PC-9 (cell line): ENCODE results near the gene USP49. TPM values are rescaled to one million over a fixed set of nuclear protein-coding genes. Genes with fewer than 3 reads are reported as not detected.

ENCODE experiments used
- BruUV-seq: library from RNA; stranded (reverse); fragments of 400-500 nt; replicated peaks from 2 replicates; lab custom pipeline; 2021; lab: Mats Ljungman, UMichigan
- CTCF ChIA-PET: fragments of 300-600 bp; sonication (Branson Sonifier 250); formaldehyde crosslinking; loops from one replicate; lab custom pipeline; 2022; ENCODE audit warnings: antibody characterized with exemption; lab: Charles Lee
- POLR2A ChIA-PET: fragments of 300-600 bp; sonication (Branson Sonifier 250); formaldehyde crosslinking; loops from one replicate; lab custom pipeline; 2022; ENCODE audit warnings: antibody characterized with exemption; ENCODE audit not compliant: unreplicated experiment; lab: Charles Lee
- DNase-seq, 2 experiments: peaks; one replicate each; pipeline versions ENCODE4 v3.0.0 to v3.0.0-alpha.2; 2015 to 2022; ENCODE audit warnings: mixed read lengths in 1 of 2
- H2AFZ ChIP-seq: fragments of 200-600 bp; sonication (generic); 2 replicates; pipeline ENCODE4 v1.8.1; 2017; ENCODE audit warnings: antibody characterized with exemption
- H3F3A ChIP-seq: fragments of 200-600 bp; sonication (generic); 2 replicates; pipeline ENCODE4 v1.8.1; 2017; ENCODE audit warnings: antibody characterized with exemption, mild to moderate bottlenecking, low read depth; ENCODE audit not compliant: insufficient read depth
- H3K27ac ChIP-seq: fragments of 200-600 bp; sonication (generic); 2 replicates; pipeline ENCODE4 v1.6.1; 2016; ENCODE audit warnings: mixed run types
- H3K27me3 ChIP-seq: fragments of 200-600 bp; sonication (generic); 2 replicates; pipeline ENCODE4 v1.6.1; 2016; ENCODE audit warnings: low read depth, mixed run types; ENCODE audit not compliant: insufficient read depth
- H3K36me3 ChIP-seq: fragments of 200-600 bp; sonication (generic); 2 replicates; pipeline ENCODE4 v1.6.1; 2016; ENCODE audit warnings: low read depth, mixed run types
- H3K4me1 ChIP-seq: fragments of 200-600 bp; sonication (generic); replicated peaks from 2 replicates; pipeline ENCODE4 v1.6.1; 2016; ENCODE audit warnings: mixed run types; ENCODE audit not compliant: insufficient read depth
- H3K4me2 ChIP-seq: fragments of 200-600 bp; sonication (generic); 2 replicates; pipeline ENCODE4 v1.6.1; 2017; ENCODE audit warnings: mixed run types
- H3K4me3 ChIP-seq: fragments of 200-600 bp; sonication (generic); 2 replicates; pipeline ENCODE4 v1.6.1; 2016; ENCODE audit warnings: mixed run types
- H3K79me2 ChIP-seq: fragments of 200-600 bp; sonication (generic); 2 replicates; pipeline ENCODE4 v1.6.1; 2017; ENCODE audit warnings: low read depth, mixed run types
- H3K9me2 ChIP-seq: fragments of 200-600 bp; sonication (generic); 2 replicates; pipeline ENCODE4 v1.8.1; 2017; ENCODE audit warnings: mild to moderate bottlenecking; ENCODE audit not compliant: insufficient read depth
- H3K9me3 ChIP-seq: fragments of 200-600 bp; sonication (generic); 2 replicates; pipeline ENCODE4 v1.8.1; 2016; ENCODE audit warnings: low read depth; ENCODE audit not compliant: insufficient read depth
- H4K20me1 ChIP-seq: fragments of 200-600 bp; sonication (generic); 2 replicates; pipeline ENCODE4 v1.8.1; 2017; ENCODE audit not compliant: insufficient read depth
- CTCF ChIP-seq: fragments of 200-600 bp; sonication (generic); conservative IDR thresholded peaks from 2 replicates; pipeline ENCODE4 v1.6.1; 2017; ENCODE audit warnings: mixed run types, antibody characterized with exemption, mild to moderate bottlenecking, moderate library complexity
- EZH2 ChIP-seq: fragments of 200-600 bp; sonication (generic); IDR thresholded peaks from 2 replicates; pipeline ENCODE4 v1.8.0; 2017; ENCODE audit warnings: antibody characterized with exemption, low read depth
- intact Hi-C: fragments of 100-400 bp; cut with micrococcal nuclease; formaldehyde crosslinking; loops from one replicate; pipeline ENCODE4 v1.10.0; 2022; ENCODE audit not compliant: unreplicated experiment
- total RNA-seq: library from RNA; stranded (reverse); gene quantifications from 2 replicates; pipeline ENCODE4 v1.2.3, GENCODE V29; 2021

Gene USP49
- total RNA-seq, 1 experiment from 2014 or later: 10.9 TPM

- no peaks in the 10 kb centered on the region for H4K20me1 ChIP-seq
- no peaks in the 10 kb centered on the region for H3K9me3 ChIP-seq
- H3K79me2 ChIP-seq: no peaks in the 10 kb centered on the region
- no peaks in the 10 kb centered on the region for H3K9me2 ChIP-seq
- H2AFZ ChIP-seq: no peak overlapping the region
- no peaks in the 10 kb centered on the region for H3K36me3 ChIP-seq
- H3K4me1 ChIP-seq: no peaks in the 10 kb centered on the region
- H3K27ac ChIP-seq: no peak overlapping the region
- intact Hi-C loops: no loop called here
- no TSS peak for BruUV-seq
- no peak for DNase-seq
- no peaks in the 10 kb centered on the region for H3K27me3 ChIP-seq
- no peaks in the 10 kb centered on the region for H3F3A ChIP-seq
- no peak overlapping the region for H3K4me2 ChIP-seq
- ChIA-PET CTCF (no interaction called here), POLR2A (no interaction called here)
- TF ChIP-seq CTCF: no peak
- no peak overlapping the region for H3K4me3 ChIP-seq
Measured at GRCh38 chr6:41871691-41872090, 23.5 kb downstream of the USP49 start.

GRCh38 chr6:41859356-41859755, 35.8 kb downstream of the USP49 start:
- intact Hi-C loops: no loop called here
- CTCF ChIA-PET: no interaction called here
- Histone ChIP-seq H3K9me3 (no peaks in the 10 kb centered on the region), H4K20me1 (peaks cover 3% of the 10 kb centered on the region; the same call in 1 of the 2 replicates), H3K4me2 (no peak overlapping the region), H3K9me2 (no peaks in the 10 kb centered on the region), H2AFZ (no peak overlapping the region), H3K79me2 (no peaks in the 10 kb centered on the region), H3K4me1 (no peaks in the 10 kb centered on the region), H3K4me3 (no peak overlapping the region), H3K27ac (no peak overlapping the region), H3K36me3 (no peaks in the 10 kb centered on the region), H3F3A (peaks cover 3% of the 10 kb centered on the region), H3K27me3 (no peaks in the 10 kb centered on the region)
- TF ChIP-seq EZH2: no peak
- TF ChIP-seq CTCF: no peak
- no peak for DNase-seq
- POLR2A ChIA-PET: no interaction called here
- BruUV-seq: no TSS peak

- no peak for TF ChIP-seq CTCF
- no peak for TF ChIP-seq EZH2
- peaks cover 3% of the 10 kb centered on the region for H3F3A ChIP-seq
- H3K27ac ChIP-seq: no peak overlapping the region
- DNase-seq: no peak
- BruUV-seq: no TSS peak
- ChIA-PET CTCF (no interaction called here), POLR2A (no interaction called here)
- H3K4me1 ChIP-seq: no peaks in the 10 kb centered on the region
- no peaks in the 10 kb centered on the region for H3K27me3 ChIP-seq
- H3K4me2 ChIP-seq: no peak overlapping the region
- no peak overlapping the region for H3K4me3 ChIP-seq
- H2AFZ ChIP-seq: no peak overlapping the region
- no peaks in the 10 kb centered on the region for H3K9me2 ChIP-seq
- H3K79me2 ChIP-seq: no peaks in the 10 kb centered on the region
- H3K36me3 ChIP-seq: no peaks in the 10 kb centered on the region
- 0 out of 2 replicates have a peak, but pooled peaks cover 3% of the 10 kb centered on the region for H4K20me1 ChIP-seq
- intact Hi-C loops: no loop called here
- H3K9me3 ChIP-seq: no peaks in the 10 kb centered on the region
Measured at GRCh38 chr6:41858703-41859102, 36.5 kb downstream of the USP49 start.
